Measurements from ENCODE around the gene TSEN2. TPM values are rescaled to one million over a fixed set of nuclear protein-coding genes. Genes with fewer than 3 reads are reported as not detected.
A peak's percentile ranks its signal among the peaks of the same experiment; 100 is the strongest.

The TSEN2 gene
- total and polyA plus RNA-seq, 2 of the 13 experiments (the other 11 are each of a cell fraction or from before 2014, with no cell fraction given) = 11.0 to 17.3 TPM

DNA sequence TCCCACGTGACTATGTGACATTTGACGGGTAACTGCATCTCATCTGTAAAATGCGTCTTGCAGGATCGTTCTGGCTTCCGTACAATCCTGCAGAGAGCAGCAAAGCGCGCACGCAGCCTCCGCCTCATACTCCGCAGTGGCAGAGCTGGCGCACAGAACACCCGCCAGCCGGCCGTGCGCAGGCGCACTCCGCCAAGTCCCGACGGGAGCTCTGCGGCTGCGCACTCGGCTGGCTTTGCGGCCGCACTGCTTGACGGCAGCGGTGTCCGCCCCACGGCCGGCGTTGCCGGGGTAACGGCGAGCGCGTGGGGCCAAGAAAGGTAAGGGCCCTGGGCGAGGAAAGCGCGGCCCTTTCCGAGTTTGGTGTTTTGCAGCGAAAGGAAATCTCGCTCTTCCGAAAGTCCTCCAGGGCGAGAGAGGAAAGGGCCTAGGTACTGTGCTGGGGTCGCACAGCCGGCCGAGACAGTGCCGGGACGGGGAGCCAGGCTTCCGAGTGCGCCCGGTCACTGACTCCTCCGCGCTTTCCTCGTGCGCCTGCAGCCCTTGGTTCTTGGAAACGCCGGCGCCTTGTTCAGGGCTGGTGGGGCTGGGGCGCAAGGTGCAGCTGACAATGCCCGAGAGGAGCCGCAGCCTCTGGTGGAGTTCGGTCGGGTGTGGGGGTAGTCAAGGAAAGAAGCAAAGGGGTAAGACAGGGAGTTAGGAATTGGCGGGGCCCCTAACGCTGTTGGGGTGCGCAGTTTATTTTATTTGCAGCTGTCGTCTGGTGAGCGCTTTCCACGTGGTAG, at the start of gene TSEN2 (continued):
- no peak for TF ChIP-seq LRRFIP1 (CRISPR knock-in tag; conservative IDR thresholded peaks at IDR 0.05)
- peak; percentile 99 for TF ChIP-seq MXD1 (CRISPR knock-in tag; IDR thresholded peaks at IDR 0.05)
- TF ChIP-seq NFKB2 (CRISPR knock-in tag; IDR thresholded peaks at IDR 0.05; ENCODE audit: borderline replicate concordance) = peak; percentile 21; the same call in 1 of the 2 replicates
- no peak for TF ChIP-seq HMGA1 (CRISPR knock-in tag; conservative IDR thresholded peaks at IDR 0.05)
- no peak for TF ChIP-seq ZNF337 (CRISPR knock-in tag; IDR thresholded peaks at IDR 0.05; ENCODE audit: borderline replicate concordance, low read depth)
- peak; percentile 48; the same call in 1 of the 2 replicates for TF ChIP-seq ZBTB20 (CRISPR knock-in tag; IDR thresholded peaks at IDR 0.05; ENCODE audit: borderline replicate concordance, low read depth)
- TF ChIP-seq STAT5B (CRISPR knock-in tag; IDR thresholded peaks at IDR 0.05) = no peak
- TF ChIP-seq DZIP1 (CRISPR knock-in tag; IDR thresholded peaks at IDR 0.05) = no peak
- no peak for TF ChIP-seq ZMAT5 (CRISPR knock-in tag; IDR thresholded peaks at IDR 0.05; ENCODE audit: borderline replicate concordance, low read depth)
- TF ChIP-seq NRL (CRISPR knock-in tag; IDR thresholded peaks at IDR 0.05; ENCODE audit: borderline replicate concordance) = no peak; the same call in 1 of the 2 replicates
- no peak for TF ChIP-seq KLF13 (CRISPR knock-in tag; IDR thresholded peaks at IDR 0.05)
- TF ChIP-seq NFIB (CRISPR knock-in tag; IDR thresholded peaks at IDR 0.05; ENCODE audit: borderline replicate concordance) = no peak
- no peak for TF ChIP-seq ZNF773 (CRISPR knock-in tag; IDR thresholded peaks at IDR 0.05; ENCODE audit: borderline replicate concordance)
- TF ChIP-seq ZNF589 (CRISPR knock-in tag; conservative IDR thresholded peaks at IDR 0.05) = peak; percentile 56; the same call in 1 of the 2 replicates
- TF ChIP-seq ZSCAN30 (CRISPR knock-in tag; IDR thresholded peaks at IDR 0.05) = no peak
- peak; percentile 98 for TF ChIP-seq ZNF800 (CRISPR knock-in tag; IDR thresholded peaks at IDR 0.05)
- no peak for TF ChIP-seq HHEX (CRISPR knock-in tag; IDR thresholded peaks at IDR 0.05)
- no peak for TF ChIP-seq ZNF234 (CRISPR knock-in tag; conservative IDR thresholded peaks at IDR 0.05)
- no peak; the same call in 1 of the 2 replicates for TF ChIP-seq ZFP1 (CRISPR knock-in tag; IDR thresholded peaks at IDR 0.05)
- TF ChIP-seq ZNF777 (CRISPR knock-in tag; IDR thresholded peaks at IDR 0.05) = peak; percentile 46; the same call in 1 of the 2 replicates
- 0 out of 2 replicates have a peak, but pooled peaks have one; percentile 5 for TF ChIP-seq SOX5 (CRISPR knock-in tag; IDR thresholded peaks at IDR 0.05; ENCODE audit: borderline replicate concordance)
- TF ChIP-seq SP1 (IDR thresholded peaks at IDR 0.05) = no peak
- no peak; the same call in 1 of the 2 replicates for TF ChIP-seq SP1 (CRISPR knock-in tag; IDR thresholded peaks at IDR 0.05)
